KMS-11 (cell line): Measurements from ENCODE around the gene PRKCE.

Source experiments
- H2AFZ ChIP-seq: fragments of 200-600 bp; sonication (generic); 2 replicates; pipeline ENCODE4 v1.6.1; 2016; ENCODE audit warnings: antibody characterized with exemption, mixed run types, low read depth
- H3K27ac ChIP-seq: fragments of 200-600 bp; sonication (generic); 2 replicates; pipeline ENCODE4 v1.6.1; 2016; ENCODE audit warnings: mild to moderate bottlenecking, mixed run types
- H3K27me3 ChIP-seq: fragments of 200-600 bp; sonication (generic); 2 replicates; pipeline ENCODE4 v1.6.1; 2017; ENCODE audit warnings: mild to moderate bottlenecking, low read depth, mixed run types, moderate library complexity; ENCODE audit not compliant: insufficient read depth
- H3K36me3 ChIP-seq: fragments of 200-600 bp; sonication (generic); 2 replicates; pipeline ENCODE4 v1.6.1; 2017; ENCODE audit warnings: mild to moderate bottlenecking, mixed run types; ENCODE audit not compliant: insufficient read depth
- H3K4me1 ChIP-seq: fragments of 200-600 bp; sonication (generic); 2 replicates; pipeline ENCODE4 v1.6.1; 2016; ENCODE audit warnings: mild to moderate bottlenecking, low read depth, mixed run types; ENCODE audit not compliant: poor library complexity, severe bottlenecking
- H3K4me2 ChIP-seq: fragments of 200-600 bp; sonication (generic); 2 replicates; pipeline ENCODE4 v1.7.0; 2016; ENCODE audit warnings: mild to moderate bottlenecking, mixed run types
- H3K4me3 ChIP-seq: fragments of 200-600 bp; sonication (generic); IDR thresholded peaks from 2 replicates; pipeline ENCODE4 v1.6.1; 2017; ENCODE audit warnings: low read depth, low read length, mixed read lengths; ENCODE audit not compliant: insufficient read depth
- H3K79me2 ChIP-seq: fragments of 200-600 bp; sonication (generic); 2 replicates; pipeline ENCODE4 v1.6.1; 2016; ENCODE audit warnings: low read depth, mixed run types; ENCODE audit not compliant: insufficient read depth
- H3K9ac ChIP-seq: fragments of 200-600 bp; sonication (generic); 2 replicates; pipeline ENCODE4 v1.6.1; 2016; ENCODE audit warnings: mild to moderate bottlenecking, mixed run types
- H4K20me1 ChIP-seq: fragments of 200-600 bp; sonication (generic); 2 replicates; pipeline ENCODE4 v1.6.1; 2016; ENCODE audit warnings: mild to moderate bottlenecking, mixed run types; ENCODE audit not compliant: insufficient read depth
- TF ChIP-seq, protein P1 (sequence below): fragments of 200-600 bp; sonication (generic); conservative IDR thresholded peaks from 2 replicates; pipeline ENCODE4 v1.6.1; 2017; ENCODE audit warnings: low read depth, mild to moderate bottlenecking, antibody characterized with exemption, low read length, moderate library complexity, mixed read lengths

Gene PRKCE

DNA sequence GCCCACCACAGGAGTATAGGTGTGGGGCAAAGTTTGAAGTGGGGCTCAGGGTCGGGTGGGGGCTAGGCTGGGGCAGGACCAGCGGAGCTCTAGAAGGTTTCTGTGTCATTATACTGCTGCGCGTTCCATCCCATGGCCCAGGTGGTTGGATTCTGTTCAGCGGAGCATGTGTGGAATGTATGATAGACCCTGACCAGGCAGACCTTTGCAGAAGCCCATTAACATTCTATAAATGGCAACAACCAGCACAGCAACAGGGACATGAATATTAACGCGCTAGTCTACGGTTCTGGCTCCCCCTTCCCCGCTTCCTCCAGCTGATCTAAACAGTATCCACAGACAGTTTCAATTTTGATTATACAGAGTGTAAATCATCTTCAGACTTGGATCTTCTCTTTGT, 4.1 kb upstream of the PRKCE start:
- peaks cover 9% of the 10 kb centered on the region for H3K27me3 ChIP-seq
- H3K4me2 ChIP-seq = no peak overlapping the region
- no peaks in the 10 kb centered on the region for H3K36me3 ChIP-seq
- H3K9ac ChIP-seq = no peak overlapping the region
- TF ChIP-seq, protein P1, sequence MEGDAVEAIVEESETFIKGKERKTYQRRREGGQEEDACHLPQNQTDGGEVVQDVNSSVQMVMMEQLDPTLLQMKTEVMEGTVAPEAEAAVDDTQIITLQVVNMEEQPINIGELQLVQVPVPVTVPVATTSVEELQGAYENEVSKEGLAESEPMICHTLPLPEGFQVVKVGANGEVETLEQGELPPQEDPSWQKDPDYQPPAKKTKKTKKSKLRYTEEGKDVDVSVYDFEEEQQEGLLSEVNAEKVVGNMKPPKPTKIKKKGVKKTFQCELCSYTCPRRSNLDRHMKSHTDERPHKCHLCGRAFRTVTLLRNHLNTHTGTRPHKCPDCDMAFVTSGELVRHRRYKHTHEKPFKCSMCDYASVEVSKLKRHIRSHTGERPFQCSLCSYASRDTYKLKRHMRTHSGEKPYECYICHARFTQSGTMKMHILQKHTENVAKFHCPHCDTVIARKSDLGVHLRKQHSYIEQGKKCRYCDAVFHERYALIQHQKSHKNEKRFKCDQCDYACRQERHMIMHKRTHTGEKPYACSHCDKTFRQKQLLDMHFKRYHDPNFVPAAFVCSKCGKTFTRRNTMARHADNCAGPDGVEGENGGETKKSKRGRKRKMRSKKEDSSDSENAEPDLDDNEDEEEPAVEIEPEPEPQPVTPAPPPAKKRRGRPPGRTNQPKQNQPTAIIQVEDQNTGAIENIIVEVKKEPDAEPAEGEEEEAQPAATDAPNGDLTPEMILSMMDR = no peak
- H3K4me3 ChIP-seq = no peak overlapping the region
- H3K4me1 ChIP-seq = peaks cover 5% of the 10 kb centered on the region
- no peaks in the 10 kb centered on the region for H4K20me1 ChIP-seq
- no peaks in the 10 kb centered on the region for H3K79me2 ChIP-seq
- H3K27ac ChIP-seq = no peak overlapping the region
- no peak overlapping the region for H2AFZ ChIP-seq

DNA sequence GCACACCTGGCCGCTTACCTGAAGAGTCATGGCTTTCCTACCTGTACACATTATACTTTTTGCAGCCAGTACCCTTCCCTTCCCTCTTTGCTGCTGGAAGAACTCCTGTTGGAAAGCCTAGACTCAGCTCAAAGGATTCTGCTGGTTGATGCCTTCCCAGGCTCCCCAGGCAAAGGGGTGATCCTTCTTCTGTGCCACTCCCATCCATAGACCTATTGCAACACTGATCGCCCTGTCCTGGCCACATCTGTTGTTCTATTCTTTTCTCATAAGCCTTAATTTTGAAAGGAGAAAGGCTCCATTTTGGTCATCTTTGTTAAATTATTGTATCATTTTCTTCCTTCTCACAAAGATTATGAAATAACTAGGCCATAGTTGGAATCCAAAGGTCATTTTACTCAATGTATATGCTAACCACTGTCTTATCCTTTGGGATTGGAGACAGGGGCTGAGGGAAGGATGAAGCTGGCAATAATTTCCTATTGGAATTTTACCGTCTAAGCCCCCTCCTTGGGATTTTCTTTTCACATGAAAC, 3.4 kb upstream of the PRKCE start:
- Histone ChIP-seq H3K4me3 (no peak overlapping the region), H3K27ac (no peak overlapping the region), H3K36me3 (no peaks in the 10 kb centered on the region), H3K4me2 (no peak overlapping the region), H4K20me1 (no peaks in the 10 kb centered on the region), H3K4me1 (peaks cover 5% of the 10 kb centered on the region), H3K79me2 (no peaks in the 10 kb centered on the region), H3K9ac (no peak overlapping the region), H3K27me3 (peaks cover 9% of the 10 kb centered on the region), H2AFZ (no peak overlapping the region)
- TF ChIP-seq, protein P1 = no peak

DNA sequence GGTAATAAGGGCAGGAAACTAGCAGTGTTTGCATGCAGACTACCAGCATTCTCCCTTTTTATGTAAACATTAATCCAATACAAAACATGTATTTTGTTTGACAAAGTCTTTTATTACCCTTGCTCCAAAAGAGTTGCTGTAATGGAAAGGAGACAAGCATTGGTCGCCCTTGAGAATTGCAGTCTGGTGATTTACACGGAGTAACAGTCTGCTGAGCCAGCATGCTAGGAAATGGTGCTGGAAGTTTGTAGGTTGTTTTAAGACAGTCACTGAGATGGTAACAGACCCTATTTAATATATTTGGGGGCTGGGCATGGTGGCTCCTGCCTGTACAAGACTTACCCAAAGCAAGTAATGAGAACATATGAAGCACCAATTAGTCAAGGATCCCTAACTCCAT, 2.8 kb upstream of the PRKCE start:
- no peaks in the 10 kb centered on the region for H3K36me3 ChIP-seq
- no peak overlapping the region for H3K4me2 ChIP-seq
- no peak overlapping the region for H2AFZ ChIP-seq
- no peaks in the 10 kb centered on the region for H4K20me1 ChIP-seq
- H3K27ac ChIP-seq = no peak overlapping the region
- H3K4me1 ChIP-seq = peaks cover 5% of the 10 kb centered on the region
- no peak overlapping the region for H3K4me3 ChIP-seq
- TF ChIP-seq, protein P1 = no peak
- H3K79me2 ChIP-seq = no peaks in the 10 kb centered on the region
- no peak overlapping the region for H3K9ac ChIP-seq
- peaks cover 9% of the 10 kb centered on the region for H3K27me3 ChIP-seq

DNA sequence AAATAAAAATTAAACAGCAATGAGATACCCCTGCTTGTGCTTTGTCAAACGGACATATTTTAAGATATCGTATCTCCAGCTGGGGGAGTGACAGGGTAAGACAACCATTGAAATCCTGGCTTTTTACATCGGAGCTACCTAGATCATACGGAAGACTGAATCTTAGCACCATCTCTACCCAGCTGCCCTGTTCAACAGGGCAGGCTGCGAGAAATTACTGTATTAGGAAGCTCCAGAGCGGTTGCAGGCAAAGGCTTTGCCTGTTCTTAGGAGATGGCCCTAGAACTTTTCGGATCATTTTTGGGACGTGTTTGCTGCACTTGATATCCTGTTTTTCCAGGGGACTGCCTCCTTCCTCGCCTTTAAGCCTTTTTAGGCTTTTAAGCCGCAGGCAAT, 2.0 kb upstream of the PRKCE start:
- Histone ChIP-seq H3K27ac (no peak overlapping the region), H3K36me3 (no peaks in the 10 kb centered on the region), H4K20me1 (no peaks in the 10 kb centered on the region), H3K4me1 (peaks cover 5% of the 10 kb centered on the region), H3K4me2 (peak overlapping the region; percentile 49), H3K27me3 (peaks cover 9% of the 10 kb centered on the region), H3K79me2 (no peaks in the 10 kb centered on the region), H3K4me3 (no peak overlapping the region), H2AFZ (peak overlapping the region; percentile 99; the same call in 1 of the 2 replicates), H3K9ac (no peak overlapping the region)
- TF ChIP-seq, protein P1 = no peak
